C4-2B (cell line): ENCODE results near the gene TRRAP.

Experiments
- H3K27ac ChIP-seq: fragments of 450-650 bp; 2 replicates; pipeline ENCODE4 v1.5.1; 2017
- ZFX ChIP-seq: fragments of 450-650 bp; IDR thresholded peaks from 2 replicates; pipeline ENCODE4 v1.6.1; 2017
- TF ChIP-seq, protein P1 (sequence below): fragments of 450-650 bp; conservative IDR thresholded peaks from 2 replicates; pipeline ENCODE4 v1.5.1; 2017; ENCODE audit warnings: mild to moderate bottlenecking

Gene TRRAP

DNA sequence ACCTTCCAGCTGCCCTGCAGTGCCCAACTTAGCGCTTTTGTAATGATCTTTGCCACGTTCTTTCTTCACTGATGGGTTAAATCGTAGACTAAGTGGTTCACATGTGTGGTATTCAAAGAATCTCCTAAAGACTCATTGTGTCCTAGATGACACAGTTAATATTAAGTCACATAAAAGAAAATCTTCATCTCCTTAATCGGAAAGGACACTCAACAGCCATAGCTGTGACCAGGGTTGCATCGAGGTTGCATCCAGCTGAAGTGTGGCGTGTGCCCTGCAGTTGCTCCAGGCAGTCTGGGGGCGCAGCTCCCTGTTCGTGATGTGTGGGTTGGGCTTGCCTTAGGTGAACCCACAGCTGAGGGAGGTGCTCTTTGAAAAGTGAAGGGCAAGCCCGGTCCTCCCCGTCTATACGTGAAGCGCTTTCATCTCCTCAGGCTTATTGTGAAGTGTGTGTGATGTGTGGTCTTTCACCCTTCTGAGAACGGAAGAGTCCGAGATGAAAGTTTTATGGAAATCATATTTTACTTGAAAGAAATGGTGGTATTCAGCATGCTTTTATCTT, 122.7 kb downstream of the TRRAP start:
- H3K27ac ChIP-seq, result no peak overlapping the region
- no peak for TF ChIP-seq ZFX
- TF ChIP-seq, protein P1, sequence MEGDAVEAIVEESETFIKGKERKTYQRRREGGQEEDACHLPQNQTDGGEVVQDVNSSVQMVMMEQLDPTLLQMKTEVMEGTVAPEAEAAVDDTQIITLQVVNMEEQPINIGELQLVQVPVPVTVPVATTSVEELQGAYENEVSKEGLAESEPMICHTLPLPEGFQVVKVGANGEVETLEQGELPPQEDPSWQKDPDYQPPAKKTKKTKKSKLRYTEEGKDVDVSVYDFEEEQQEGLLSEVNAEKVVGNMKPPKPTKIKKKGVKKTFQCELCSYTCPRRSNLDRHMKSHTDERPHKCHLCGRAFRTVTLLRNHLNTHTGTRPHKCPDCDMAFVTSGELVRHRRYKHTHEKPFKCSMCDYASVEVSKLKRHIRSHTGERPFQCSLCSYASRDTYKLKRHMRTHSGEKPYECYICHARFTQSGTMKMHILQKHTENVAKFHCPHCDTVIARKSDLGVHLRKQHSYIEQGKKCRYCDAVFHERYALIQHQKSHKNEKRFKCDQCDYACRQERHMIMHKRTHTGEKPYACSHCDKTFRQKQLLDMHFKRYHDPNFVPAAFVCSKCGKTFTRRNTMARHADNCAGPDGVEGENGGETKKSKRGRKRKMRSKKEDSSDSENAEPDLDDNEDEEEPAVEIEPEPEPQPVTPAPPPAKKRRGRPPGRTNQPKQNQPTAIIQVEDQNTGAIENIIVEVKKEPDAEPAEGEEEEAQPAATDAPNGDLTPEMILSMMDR, result no peak

DNA sequence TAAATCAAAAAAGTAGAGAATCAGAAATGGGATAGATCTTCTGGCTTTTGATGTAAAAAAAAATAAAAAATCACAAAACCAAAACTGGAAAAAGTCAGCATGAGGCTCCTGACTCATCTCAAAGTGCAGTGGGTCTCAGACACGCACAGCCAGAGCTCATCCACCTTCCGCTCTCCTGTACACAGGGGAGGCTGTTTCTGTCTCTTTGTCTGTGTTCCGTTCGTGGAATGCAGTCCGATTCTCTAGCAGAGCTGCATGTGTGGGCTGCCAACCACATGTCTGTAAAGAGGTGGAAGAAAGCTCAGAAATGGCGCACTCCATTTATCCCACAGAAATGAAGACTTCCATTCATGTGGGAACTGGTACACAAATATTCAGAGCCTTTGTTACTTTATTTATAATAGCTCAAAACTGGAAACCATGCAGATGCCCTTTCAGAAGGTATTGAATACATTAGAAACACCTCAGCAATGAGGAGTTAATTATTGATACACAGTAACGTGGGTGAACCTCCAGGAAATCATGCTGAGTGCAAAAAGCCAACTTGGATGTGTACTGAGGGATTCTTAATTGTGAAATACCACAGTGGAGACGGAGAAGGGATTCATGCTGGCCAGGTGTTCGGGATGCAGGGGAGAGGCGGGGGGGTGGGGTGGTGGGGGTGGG, 123.3 kb downstream of the TRRAP start:
- no peak for TF ChIP-seq ZFX
- TF ChIP-seq, protein P1, result no peak
- H3K27ac ChIP-seq, result no peak overlapping the region

DNA sequence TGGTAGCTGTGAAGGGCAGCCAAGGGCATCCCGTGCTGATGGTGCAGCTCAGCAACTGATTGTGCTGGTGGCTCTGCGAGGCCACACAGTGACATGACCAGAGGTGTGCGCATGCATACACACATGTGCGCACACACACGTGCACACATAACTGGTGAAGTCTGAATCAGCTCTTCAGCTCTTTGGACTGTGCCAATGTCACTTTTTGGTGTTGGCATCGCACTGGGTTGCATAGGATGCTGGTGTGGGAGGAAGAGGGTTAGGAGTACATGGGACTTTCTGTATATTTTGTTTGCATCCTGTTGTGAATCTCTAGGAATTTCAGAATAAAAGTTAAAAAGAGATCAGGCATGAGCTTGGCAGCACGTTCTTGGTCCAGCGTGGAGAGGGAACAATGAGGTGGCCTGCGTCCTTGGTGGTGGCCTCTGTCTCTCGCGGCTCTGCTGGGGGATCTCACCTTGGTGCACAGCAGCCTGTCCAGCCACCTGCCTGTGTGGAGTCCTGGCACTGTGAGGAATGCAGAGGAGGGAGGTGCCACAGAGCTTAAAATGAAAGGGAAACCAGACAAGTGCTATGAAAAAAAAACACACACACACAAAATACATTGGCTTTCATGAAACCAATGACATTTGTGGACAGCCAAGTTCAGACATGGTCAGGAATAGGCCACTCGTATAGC, 124.0 kb downstream of the TRRAP start:
- no peak overlapping the region for H3K27ac ChIP-seq
- TF ChIP-seq, protein P1, result no peak
- no peak for TF ChIP-seq ZFX

DNA sequence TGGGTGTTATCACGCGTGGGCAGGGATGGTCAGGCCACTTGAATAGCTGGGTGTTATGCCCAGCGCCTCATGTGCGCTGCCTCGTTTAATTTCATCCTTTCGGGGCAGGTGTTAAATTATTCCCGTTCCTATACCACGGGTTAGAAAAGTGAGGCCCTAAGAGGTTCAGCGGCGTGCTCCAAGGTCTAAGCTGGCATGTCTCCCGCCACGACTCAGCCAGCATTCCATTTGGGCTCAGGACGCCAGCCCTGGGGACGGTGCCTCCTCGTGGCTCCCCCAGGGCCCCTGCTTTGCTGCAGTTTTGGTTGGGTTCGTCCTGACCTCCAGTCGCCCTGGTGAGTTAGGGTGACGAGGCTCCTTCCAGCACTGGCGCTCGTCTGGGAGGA, 124.5 kb downstream of the TRRAP start:
- no peak overlapping the region for H3K27ac ChIP-seq
- no peak for TF ChIP-seq ZFX
- TF ChIP-seq, protein P1, result no peak

DNA sequence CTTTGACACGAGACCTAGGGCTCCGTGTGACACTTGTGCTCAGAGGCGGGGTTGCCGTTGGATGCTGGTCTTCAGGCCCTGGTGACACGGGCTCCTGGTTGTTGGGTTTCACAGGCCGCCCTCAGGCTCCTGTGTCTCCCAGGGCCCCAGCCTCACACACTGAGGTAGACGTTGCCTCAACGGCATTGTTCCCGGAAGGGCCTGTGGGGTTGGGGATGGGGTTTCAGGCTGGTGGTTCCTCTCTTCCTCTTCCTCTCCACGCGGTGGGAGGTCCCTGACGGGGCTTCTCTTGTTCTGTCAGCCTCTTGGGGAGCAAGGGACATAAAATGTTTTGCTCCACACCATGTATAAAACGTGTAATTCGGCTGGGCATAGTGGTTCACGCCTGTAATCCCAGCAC, 125.1 kb downstream of the TRRAP start:
- H3K27ac ChIP-seq, result no peak overlapping the region

DNA sequence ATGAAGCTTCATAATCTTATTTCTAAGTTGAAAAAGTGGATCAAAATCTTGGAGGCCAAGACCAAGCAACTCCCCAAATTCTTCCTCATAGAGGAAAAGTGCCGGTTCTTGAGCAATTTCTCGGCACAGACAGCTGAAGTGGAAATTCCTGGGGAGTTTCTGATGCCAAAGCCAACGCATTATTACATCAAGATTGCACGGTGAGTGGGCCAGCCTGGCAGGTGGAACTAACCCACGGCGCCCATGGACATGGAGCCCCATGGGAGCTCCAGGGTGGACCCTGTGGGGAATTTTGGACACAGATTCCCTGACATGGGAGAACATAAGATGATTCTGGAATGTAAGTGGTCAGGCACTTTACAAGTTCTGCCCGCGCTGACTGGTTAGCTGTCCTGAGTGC, 125.9 kb downstream of the TRRAP start:
- H3K27ac ChIP-seq, result no peak overlapping the region
- no peak for TF ChIP-seq ZFX
- TF ChIP-seq, protein P1, result no peak

More for the DNA sequence above, 125.1 kb downstream of the TRRAP start:
- no peak for TF ChIP-seq ZFX
- TF ChIP-seq, protein P1, result no peak

DNA sequence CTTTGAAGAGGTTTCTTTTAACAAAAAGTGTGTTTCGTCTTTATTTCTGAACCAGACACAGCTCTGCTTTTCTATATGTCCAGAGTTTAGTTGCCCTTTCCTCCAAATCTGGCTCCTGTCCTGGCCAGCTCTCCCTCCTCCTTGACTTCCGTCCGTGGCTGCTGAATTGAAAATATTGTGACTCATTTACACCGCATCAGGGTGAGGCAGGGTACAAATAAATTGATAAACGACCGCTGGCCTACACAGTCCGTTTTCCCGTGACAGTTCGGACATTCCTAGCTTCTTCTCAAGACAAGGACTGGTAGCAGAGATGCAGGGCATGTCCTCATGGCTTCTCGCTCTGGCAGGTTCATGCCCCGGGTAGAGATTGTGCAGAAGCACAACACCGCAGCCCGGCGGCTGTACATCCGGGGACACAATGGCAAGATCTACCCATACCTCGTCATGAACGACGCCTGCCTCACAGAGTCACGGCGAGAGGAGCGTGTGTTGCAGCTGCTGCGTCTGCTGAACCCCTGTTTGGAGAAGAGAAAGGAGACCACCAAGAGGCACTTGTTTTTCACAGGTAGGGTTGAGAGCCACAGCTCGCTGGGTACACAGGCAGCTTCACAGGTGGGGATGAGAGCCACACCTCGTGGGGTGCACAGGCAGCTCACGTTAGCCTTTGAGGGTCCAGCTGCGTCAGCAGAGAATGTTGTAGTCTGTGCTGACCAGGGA, 126.6 kb downstream of the TRRAP start:
- no peak overlapping the region for H3K27ac ChIP-seq
- TF ChIP-seq ZFX, result no peak
